GM12865 (cell line): ENCODE measurements around the gene SIN3A.

Source experiments
- DNase-seq: peaks from one replicate; pipeline ENCODE4 v3.0.0; 2010; ENCODE audit warnings: low read depth
- H3K4me3 ChIP-seq: 2 replicates; pipeline ENCODE4 v1.5.1; 2011; ENCODE audit warnings: mild to moderate bottlenecking, low read depth, low read length, control low read depth
- TF ChIP-seq, protein P1 (sequence below): IDR thresholded peaks from 2 replicates; pipeline ENCODE4 v1.5.1; 2011; ENCODE audit warnings: low read length, control low read depth, low read depth, inconsistent platforms; ENCODE audit not compliant: insufficient read depth; ENCODE audit errors: missing control alignments

Gene SIN3A

GRCh38 chr15:75431682-75432081 is 19.8 kb downstream of the SIN3A start:
- TF ChIP-seq, protein P1, sequence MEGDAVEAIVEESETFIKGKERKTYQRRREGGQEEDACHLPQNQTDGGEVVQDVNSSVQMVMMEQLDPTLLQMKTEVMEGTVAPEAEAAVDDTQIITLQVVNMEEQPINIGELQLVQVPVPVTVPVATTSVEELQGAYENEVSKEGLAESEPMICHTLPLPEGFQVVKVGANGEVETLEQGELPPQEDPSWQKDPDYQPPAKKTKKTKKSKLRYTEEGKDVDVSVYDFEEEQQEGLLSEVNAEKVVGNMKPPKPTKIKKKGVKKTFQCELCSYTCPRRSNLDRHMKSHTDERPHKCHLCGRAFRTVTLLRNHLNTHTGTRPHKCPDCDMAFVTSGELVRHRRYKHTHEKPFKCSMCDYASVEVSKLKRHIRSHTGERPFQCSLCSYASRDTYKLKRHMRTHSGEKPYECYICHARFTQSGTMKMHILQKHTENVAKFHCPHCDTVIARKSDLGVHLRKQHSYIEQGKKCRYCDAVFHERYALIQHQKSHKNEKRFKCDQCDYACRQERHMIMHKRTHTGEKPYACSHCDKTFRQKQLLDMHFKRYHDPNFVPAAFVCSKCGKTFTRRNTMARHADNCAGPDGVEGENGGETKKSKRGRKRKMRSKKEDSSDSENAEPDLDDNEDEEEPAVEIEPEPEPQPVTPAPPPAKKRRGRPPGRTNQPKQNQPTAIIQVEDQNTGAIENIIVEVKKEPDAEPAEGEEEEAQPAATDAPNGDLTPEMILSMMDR, result no peak
- no peak overlapping the region for H3K4me3 ChIP-seq
- no peak for DNase-seq

DNA sequence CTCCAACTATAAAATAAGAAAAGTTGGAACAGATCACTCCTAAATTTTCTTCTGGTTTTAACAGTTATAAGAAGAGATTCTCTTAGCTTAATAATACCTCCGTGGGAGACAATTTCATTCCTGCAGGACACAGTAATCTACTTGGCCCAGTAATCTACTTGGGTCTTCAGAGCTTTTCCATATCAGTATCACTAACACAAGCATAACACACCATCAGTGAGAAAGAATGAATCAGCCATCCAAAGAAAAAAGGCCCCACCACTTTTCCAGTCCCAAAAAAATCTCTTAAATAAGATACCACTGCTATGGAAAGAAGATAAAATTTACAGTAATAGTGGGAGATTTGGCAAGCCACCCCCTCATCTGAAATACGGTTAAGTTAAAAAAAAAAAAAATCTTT is 20.2 kb downstream of the SIN3A start:
- no peak for DNase-seq
- TF ChIP-seq, protein P1, result no peak

GRCh38 chr15:75430259-75430658 is 21.2 kb downstream of the SIN3A start:
- no peak overlapping the region for H3K4me3 ChIP-seq
- TF ChIP-seq, protein P1, result no peak
- DNase-seq, result no peak

More for the DNA sequence above, 20.2 kb downstream of the SIN3A start:
- H3K4me3 ChIP-seq, result no peak overlapping the region

DNA sequence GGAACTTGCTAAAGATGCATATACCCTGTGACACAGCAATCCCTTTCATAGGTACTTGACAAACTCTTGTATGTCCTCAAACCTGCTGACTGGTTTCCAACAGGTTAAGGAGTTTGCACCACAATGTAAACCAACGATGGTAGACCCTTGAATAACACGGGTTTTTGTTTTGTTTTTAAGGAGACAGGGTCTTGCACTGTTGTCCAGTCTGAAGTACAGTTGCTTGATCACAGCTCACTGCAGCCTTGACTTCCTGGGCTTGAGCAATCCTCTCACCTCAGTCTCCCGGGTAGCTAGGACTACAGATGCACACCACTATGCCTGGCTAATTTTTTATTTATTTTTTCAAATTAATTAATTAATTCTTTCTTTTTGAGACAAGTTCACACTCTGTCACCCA is 23.3 kb downstream of the SIN3A start:
- no peak for DNase-seq
- H3K4me3 ChIP-seq, result no peak overlapping the region
- TF ChIP-seq, protein P1, result no peak

DNA sequence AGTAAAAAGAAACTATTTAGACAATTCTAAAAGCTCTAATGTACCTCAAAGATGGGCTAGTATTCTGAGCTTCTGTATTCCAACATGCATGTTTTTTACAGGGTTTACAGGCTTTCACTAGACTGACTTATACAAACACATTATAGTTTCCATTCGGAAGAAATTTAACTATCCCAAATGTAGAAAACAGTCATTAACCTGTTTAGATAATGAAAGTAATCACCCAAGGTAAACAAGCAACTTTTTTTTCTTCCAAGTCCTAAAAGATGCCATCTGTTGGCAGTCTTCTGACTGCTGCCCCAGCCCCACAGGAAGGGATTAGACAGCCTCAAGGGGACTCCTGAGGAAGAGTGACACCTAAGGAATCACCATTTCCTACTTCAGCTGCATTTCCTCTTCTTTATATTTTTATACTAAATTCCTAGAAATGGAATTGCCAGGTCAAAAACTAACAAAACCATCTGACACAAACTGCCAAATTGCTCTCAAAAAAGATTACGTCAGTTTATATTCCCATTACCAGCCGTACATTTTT is 25.5 kb downstream of the SIN3A start:
- DNase-seq, result no peak
- TF ChIP-seq, protein P1, result no peak
- no peak overlapping the region for H3K4me3 ChIP-seq

- no peak for DNase-seq
- TF ChIP-seq, protein P1, result no peak
- H3K4me3 ChIP-seq, result no peak overlapping the region
Measured at GRCh38 chr15:75422554-75422953, 28.9 kb downstream of the SIN3A start.

DNA sequence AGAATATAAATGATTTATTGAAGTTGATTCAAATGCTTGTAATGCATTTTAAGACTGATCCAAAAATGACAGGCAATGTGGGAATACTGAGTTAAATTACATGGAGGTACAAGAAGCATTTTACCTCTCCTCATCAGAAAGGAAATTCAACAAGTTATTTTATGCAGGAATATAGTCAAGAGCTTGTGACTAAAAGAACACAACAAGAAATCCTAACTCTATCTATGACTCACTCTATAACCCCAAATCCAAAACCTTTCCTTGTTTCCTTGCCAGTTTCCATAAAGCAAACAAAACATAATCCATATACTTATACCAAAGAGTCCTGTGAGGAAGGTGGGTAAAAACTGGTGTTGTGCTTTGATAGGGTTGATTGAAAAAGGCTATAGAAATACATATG is 30.8 kb downstream of the SIN3A start:
- no peak for DNase-seq
- H3K4me3 ChIP-seq, result no peak overlapping the region
- TF ChIP-seq, protein P1, result no peak
